ENCODE results near the gene MYBPH.

The MYBPH gene

DNA sequence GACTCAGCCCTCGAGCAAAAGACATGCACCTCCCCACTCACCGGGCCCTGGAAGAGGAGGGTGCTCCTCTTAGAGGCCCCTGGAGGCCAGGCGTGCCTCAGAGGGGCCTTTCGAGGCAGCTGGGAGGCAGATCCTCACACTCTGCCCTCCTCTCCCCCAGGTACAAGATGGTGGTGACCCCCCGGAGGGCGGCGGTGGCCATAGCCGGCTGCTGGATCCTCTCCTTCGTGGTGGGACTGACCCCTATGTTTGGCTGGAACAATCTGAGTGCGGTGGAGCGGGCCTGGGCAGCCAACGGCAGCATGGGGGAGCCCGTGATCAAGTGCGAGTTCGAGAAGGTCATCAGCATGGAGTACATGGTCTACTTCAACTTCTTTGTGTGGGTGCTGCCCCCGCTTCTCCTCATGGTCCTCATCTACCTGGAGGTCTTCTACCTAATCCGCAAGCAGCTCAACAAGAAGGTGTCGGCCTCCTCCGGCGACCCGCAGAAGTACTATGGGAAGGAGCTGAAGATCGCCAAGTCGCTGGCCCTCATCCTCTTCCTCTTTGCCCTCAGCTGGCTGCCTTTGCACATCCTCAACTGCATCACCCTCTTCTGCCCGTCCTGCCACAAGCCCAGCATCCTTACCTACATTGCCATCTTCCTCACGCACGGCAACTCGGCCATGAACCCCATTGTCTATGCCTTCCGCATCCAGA lies 10.4 kb downstream of the MYBPH start:
- Histone ChIP-seq H3K9me2 (ENCODE audit: low read depth, low read length) (no peaks in the 10 kb centered on the region), H3K9me3 (ENCODE audit: low read length) (no peaks in the 10 kb centered on the region), H3F3A (ENCODE audit: insufficient read depth, low read length) (no peaks in the 10 kb centered on the region), H3K9ac (ENCODE audit: low read length) (no peak overlapping the region), H3K4me3 (ENCODE audit: low read depth, low read length, poor library complexity, severe bottlenecking) (no peak overlapping the region), H3K27me3 (ENCODE audit: insufficient read depth, low read length) (peaks cover 9% of the 10 kb centered on the region; the same call in 1 of the 2 replicates), H3K4me1 (ENCODE audit: insufficient read depth, low read length, severe bottlenecking) (no peaks in the 10 kb centered on the region), H3K79me2 (ENCODE audit: insufficient read depth, low read length) (no peaks in the 10 kb centered on the region), H3K27ac (ENCODE audit: low read depth, low read length, poor library complexity, severe bottlenecking) (no peak overlapping the region), H4K20me1 (ENCODE audit: insufficient read depth, low read length) (no peaks in the 10 kb centered on the region), H3K36me3 (ENCODE audit: insufficient read depth, low read length) (no peaks in the 10 kb centered on the region), H2AFZ (ENCODE audit: low read length) (no peak overlapping the region), H3K4me2 (ENCODE audit: low read length) (no peak overlapping the region)
- no peak for TF ChIP-seq EZH2 (IDR thresholded peaks at IDR 0.05; ENCODE audit: borderline replicate concordance, low read length)
- TF ChIP-seq, protein P1, sequence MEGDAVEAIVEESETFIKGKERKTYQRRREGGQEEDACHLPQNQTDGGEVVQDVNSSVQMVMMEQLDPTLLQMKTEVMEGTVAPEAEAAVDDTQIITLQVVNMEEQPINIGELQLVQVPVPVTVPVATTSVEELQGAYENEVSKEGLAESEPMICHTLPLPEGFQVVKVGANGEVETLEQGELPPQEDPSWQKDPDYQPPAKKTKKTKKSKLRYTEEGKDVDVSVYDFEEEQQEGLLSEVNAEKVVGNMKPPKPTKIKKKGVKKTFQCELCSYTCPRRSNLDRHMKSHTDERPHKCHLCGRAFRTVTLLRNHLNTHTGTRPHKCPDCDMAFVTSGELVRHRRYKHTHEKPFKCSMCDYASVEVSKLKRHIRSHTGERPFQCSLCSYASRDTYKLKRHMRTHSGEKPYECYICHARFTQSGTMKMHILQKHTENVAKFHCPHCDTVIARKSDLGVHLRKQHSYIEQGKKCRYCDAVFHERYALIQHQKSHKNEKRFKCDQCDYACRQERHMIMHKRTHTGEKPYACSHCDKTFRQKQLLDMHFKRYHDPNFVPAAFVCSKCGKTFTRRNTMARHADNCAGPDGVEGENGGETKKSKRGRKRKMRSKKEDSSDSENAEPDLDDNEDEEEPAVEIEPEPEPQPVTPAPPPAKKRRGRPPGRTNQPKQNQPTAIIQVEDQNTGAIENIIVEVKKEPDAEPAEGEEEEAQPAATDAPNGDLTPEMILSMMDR (IDR thresholded peaks at IDR 0.05; ENCODE audit: low read length) = no peak

DNA sequence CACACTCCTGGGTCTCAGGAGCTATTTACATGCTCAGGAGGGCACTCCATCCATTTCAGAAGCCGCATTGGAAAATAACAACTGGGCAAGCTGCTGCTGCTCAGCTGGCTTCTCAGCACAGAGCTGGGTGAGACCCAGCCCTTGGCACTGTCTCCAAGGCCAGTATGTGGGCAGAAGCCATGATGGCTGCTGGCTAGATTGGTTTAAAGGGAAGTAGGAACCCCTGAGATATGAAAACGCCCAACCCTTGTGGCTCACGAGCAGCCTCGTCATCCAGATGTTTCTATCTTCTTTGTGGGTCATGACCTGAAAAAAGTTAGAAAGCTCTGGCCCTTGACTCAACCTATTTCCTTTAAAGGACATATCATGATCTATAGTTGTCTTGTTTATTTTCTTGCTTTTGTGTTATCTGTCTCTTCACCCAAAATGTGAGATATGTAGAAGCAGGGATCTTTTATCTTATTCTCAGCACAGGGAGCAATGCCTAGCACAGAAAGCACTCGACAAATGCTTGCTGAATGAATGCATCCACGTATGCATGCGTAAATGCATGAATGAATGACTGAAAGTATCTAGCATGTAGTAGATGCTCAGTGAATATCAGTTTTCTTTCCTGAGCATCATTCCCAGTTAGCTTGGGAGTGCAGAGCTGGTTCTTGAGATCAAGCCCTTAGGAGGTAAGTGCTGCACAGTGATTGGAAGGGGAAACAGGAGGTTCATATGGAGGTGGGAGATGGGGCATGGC lies 11.6 kb downstream of the MYBPH start:
- no peaks in the 10 kb centered on the region for H3K36me3 ChIP-seq (ENCODE audit: insufficient read depth, low read length)
- no peaks in the 10 kb centered on the region for H3K4me1 ChIP-seq (ENCODE audit: insufficient read depth, low read length, severe bottlenecking)
- no peaks in the 10 kb centered on the region for H3K9me2 ChIP-seq (ENCODE audit: low read depth, low read length)
- no peaks in the 10 kb centered on the region for H3F3A ChIP-seq (ENCODE audit: insufficient read depth, low read length)
- no peak overlapping the region for H3K27ac ChIP-seq (ENCODE audit: low read depth, low read length, poor library complexity, severe bottlenecking)
- no peak overlapping the region for H2AFZ ChIP-seq (ENCODE audit: low read length)
- H3K4me2 ChIP-seq (ENCODE audit: low read length) = no peak overlapping the region
- H3K79me2 ChIP-seq (ENCODE audit: insufficient read depth, low read length) = no peaks in the 10 kb centered on the region
- no peaks in the 10 kb centered on the region for H4K20me1 ChIP-seq (ENCODE audit: insufficient read depth, low read length)
- H3K9ac ChIP-seq (ENCODE audit: low read length) = no peak overlapping the region
- no peaks in the 10 kb centered on the region for H3K9me3 ChIP-seq (ENCODE audit: low read length)
- H3K4me3 ChIP-seq (ENCODE audit: low read depth, low read length, poor library complexity, severe bottlenecking) = no peak overlapping the region
- peaks cover 9% of the 10 kb centered on the region; the same call in 1 of the 2 replicates for H3K27me3 ChIP-seq (ENCODE audit: insufficient read depth, low read length)
- TF ChIP-seq EZH2 (IDR thresholded peaks at IDR 0.05; ENCODE audit: borderline replicate concordance, low read length) = no peak
- TF ChIP-seq, protein P1 (IDR thresholded peaks at IDR 0.05; ENCODE audit: low read length) = no peak

DNA sequence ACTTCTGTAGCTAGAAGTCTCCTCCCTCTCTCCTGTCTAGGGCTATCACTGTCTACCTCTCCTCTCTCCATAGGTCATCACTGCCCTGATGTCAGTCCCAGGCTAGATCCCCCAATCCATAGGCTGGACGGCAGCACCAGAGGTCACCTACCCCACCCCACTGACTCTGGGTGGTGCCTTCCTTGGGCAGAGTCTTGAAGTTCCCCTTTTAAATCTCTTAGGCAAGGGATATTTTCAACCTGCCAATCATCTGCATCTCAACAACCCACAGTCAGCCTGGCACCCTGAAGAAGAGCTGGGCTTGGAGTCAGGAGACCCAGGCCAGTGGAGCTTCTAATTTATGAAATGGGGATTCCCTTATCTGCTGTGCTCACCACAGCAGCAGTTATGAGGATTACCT lies 13.2 kb downstream of the MYBPH start:
- Histone ChIP-seq H3K79me2 (ENCODE audit: insufficient read depth, low read length) (no peaks in the 10 kb centered on the region), H2AFZ (ENCODE audit: low read length) (no peak overlapping the region), H3K9me2 (ENCODE audit: low read depth, low read length) (no peaks in the 10 kb centered on the region), H3K4me3 (ENCODE audit: low read depth, low read length, poor library complexity, severe bottlenecking) (no peak overlapping the region), H3F3A (ENCODE audit: insufficient read depth, low read length) (no peaks in the 10 kb centered on the region), H3K27ac (ENCODE audit: low read depth, low read length, poor library complexity, severe bottlenecking) (no peak overlapping the region), H3K36me3 (ENCODE audit: insufficient read depth, low read length) (no peaks in the 10 kb centered on the region), H3K9ac (ENCODE audit: low read length) (no peak overlapping the region), H3K4me2 (ENCODE audit: low read length) (no peak overlapping the region), H3K4me1 (ENCODE audit: insufficient read depth, low read length, severe bottlenecking) (no peaks in the 10 kb centered on the region), H3K27me3 (ENCODE audit: insufficient read depth, low read length) (peaks cover 5% of the 10 kb centered on the region; the same call in 1 of the 2 replicates), H3K9me3 (ENCODE audit: low read length) (no peaks in the 10 kb centered on the region), H4K20me1 (ENCODE audit: insufficient read depth, low read length) (no peaks in the 10 kb centered on the region)
- TF ChIP-seq, protein P1 (IDR thresholded peaks at IDR 0.05; ENCODE audit: low read length) = no peak
- no peak for TF ChIP-seq EZH2 (IDR thresholded peaks at IDR 0.05; ENCODE audit: borderline replicate concordance, low read length)

All from OCI-LY1 (cell line).